K562 (cell line): ENCODE results near the gene CHN1. TPM values are rescaled to one million over a fixed set of nuclear protein-coding genes. Genes with fewer than 3 reads are reported as not detected.

Experiments
- ARID3A ChIP-seq: IDR thresholded peaks from 2 replicates; pipeline ENCODE4 v1.6.1; 2012; ENCODE audit warnings: low read depth, low read length, improper control_type of control experiment, borderline replicate concordance
- ARID4B ChIP-seq: sonication (generic); formaldehyde crosslinking; IDR thresholded peaks from 2 replicates; pipeline ENCODE4 v1.8.0; 2022; ENCODE audit warnings: mild to moderate bottlenecking, missing genetic modification reagents
- BMI1 ChIP-seq: fragments of 150-350 bp; IDR thresholded peaks from 2 replicates; pipeline ENCODE4 v1.6.1; 2014; ENCODE audit warnings: low read length
- COPS2 ChIP-seq: fragments of 450-650 bp; conservative IDR thresholded peaks from 2 replicates; pipeline ENCODE4 v1.6.1; 2016; ENCODE audit warnings: mild to moderate bottlenecking, moderate library complexity
- GMEB1 ChIP-seq: fragments of 250-450 bp; sonication (Bioruptor Pico); IDR thresholded peaks from 2 replicates; pipeline ENCODE4 v1.4.0; 2020; ENCODE audit warnings: mild to moderate bottlenecking
- RHOXF2B ChIP-seq: fragments of 250-450 bp; sonication (Bioruptor Pico); conservative IDR thresholded peaks from 2 replicates; pipeline ENCODE4 v1.5.1; 2021
- SMAD4 ChIP-seq: fragments of 250-450 bp; sonication (Bioruptor Pico); conservative IDR thresholded peaks from 2 replicates; pipeline ENCODE4 v1.8.0; 2021; ENCODE audit warnings: inconsistent platforms, mild to moderate bottlenecking, moderate library complexity
- SMC3 ChIP-seq: conservative IDR thresholded peaks from 2 replicates; pipeline ENCODE4 v1.6.1; 2011; ENCODE audit warnings: low read depth, low read length, improper control_type of control experiment; ENCODE audit not compliant: insufficient read depth
- TEAD4 ChIP-seq, 2 experiments: sonication (generic) in 1 of 2; formaldehyde crosslinking in 1 of 2; IDR thresholded peaks; 2 replicates each; pipeline versions ENCODE4 v1.6.1 to v1.8.0; 2012 to 2022; ENCODE audit warnings: borderline replicate concordance in 1 of 2, inconsistent platforms in 1 of 2, low read length in 1 of 2, mild to moderate bottlenecking in 1 of 2, missing genetic modification reagents in 1 of 2
- ZBTB1 ChIP-seq: sonication (generic); formaldehyde crosslinking; IDR thresholded peaks from 2 replicates; pipeline ENCODE4 v1.8.1; 2023; ENCODE audit warnings: missing genetic modification reagents, low read depth, mild to moderate bottlenecking, borderline replicate concordance
- ZNF780A ChIP-seq: fragments of 250-450 bp; sonication (Bioruptor Pico); IDR thresholded peaks from 2 replicates; pipeline ENCODE4 v1.5.0; 2021; ENCODE audit warnings: mild to moderate bottlenecking
- polyA plus RNA-seq, 8 experiments: library from polyadenylated mRNA; depleted of rRNA in 4 of 8; stranded (reverse) in 5 of 8; unstranded in 3 of 8; fragments of >200 nt; fragmentation: Nextera tagmentation in 2 of 8; fragmentation: Illumina TruSeq in 1 of 8; extraction: Ambion mirVana in 2 of 8; extraction: Trizol in 1 of 8; gene quantifications; 2 replicates each; pipeline versions ENCODE4 v1.2.1 to v1.2.3, GENCODE V29; 2011 to 2014; ENCODE audit warnings: inconsistent platforms in 1 of 8, missing spikeins in 1 of 8
- total RNA-seq, 7 experiments: library from RNA; depleted of rRNA in 6 of 7; stranded (reverse); fragments of >200 nt in 6 of 7; fragmentation: Illumina TruSeq in 2 of 7; extraction: Trizol in 2 of 7; gene quantifications; 2 replicates each; pipeline versions ENCODE4 v1.2.1 to v1.2.3, GENCODE V29; 2011 to 2021; ENCODE audit warnings: low replicate concordance in 1 of 7
- TF ChIP-seq, protein P1 (sequence below): fragments of 450-650 bp; formaldehyde crosslinking; IDR thresholded peaks from 2 replicates; pipeline ENCODE4 v1.4.0; 2020; ENCODE audit warnings: mild to moderate bottlenecking, moderate library complexity
- TF ChIP-seq, protein P2 (sequence below): fragments of 200-800 bp; sonication (Bioruptor generic); IDR thresholded peaks from 2 replicates; pipeline ENCODE4 v1.6.1; 2017; ENCODE audit warnings: missing genetic modification characterization, missing compliant biosample characterization

CHN1 gene
- total and polyA plus RNA-seq, 9 of the 15 experiments (the other 6 are each of a cell fraction or from before 2014, with no cell fraction given), result 0.17 to 2.0 (median 0.87) TPM

- TF ChIP-seq ARID4B (CRISPR knock-in tag) (no peak), TEAD4 (IDR thresholded peaks at IDR 0.05; ENCODE audit: low read length) (no peak), TEAD4 (CRISPR knock-in tag; IDR thresholded peaks at IDR 0.05; ENCODE audit: borderline replicate concordance) (no peak), BMI1 (no peak), SMC3 (peak; percentile 51; the same call in 1 of the 2 replicates), ZNF780A (CRISPR knock-in tag) (no peak), RHOXF2B (no peak), SMAD4 (CRISPR knock-in tag) (no peak), COPS2 (no peak), ARID3A (no peak), GMEB1 (CRISPR knock-in tag) (no peak), ZBTB1 (CRISPR knock-in tag) (no peak)
- TF ChIP-seq, protein P1, sequence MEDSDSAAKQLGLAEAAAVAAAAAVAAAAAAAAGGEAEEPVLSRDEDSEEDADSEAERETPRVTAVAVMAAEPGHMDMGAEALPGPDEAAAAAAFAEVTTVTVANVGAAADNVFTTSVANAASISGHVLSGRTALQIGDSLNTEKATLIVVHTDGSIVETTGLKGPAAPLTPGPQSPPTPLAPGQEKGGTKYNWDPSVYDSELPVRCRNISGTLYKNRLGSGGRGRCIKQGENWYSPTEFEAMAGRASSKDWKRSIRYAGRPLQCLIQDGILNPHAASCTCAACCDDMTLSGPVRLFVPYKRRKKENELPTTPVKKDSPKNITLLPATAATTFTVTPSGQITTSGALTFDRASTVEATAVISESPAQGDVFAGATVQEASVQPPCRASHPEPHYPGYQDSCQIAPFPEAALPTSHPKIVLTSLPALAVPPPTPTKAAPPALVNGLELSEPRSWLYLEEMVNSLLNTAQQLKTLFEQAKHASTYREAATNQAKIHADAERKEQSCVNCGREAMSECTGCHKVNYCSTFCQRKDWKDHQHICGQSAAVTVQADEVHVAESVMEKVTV, result peak; percentile 23; the same call in 1 of the 2 replicates
- TF ChIP-seq, protein P2, sequence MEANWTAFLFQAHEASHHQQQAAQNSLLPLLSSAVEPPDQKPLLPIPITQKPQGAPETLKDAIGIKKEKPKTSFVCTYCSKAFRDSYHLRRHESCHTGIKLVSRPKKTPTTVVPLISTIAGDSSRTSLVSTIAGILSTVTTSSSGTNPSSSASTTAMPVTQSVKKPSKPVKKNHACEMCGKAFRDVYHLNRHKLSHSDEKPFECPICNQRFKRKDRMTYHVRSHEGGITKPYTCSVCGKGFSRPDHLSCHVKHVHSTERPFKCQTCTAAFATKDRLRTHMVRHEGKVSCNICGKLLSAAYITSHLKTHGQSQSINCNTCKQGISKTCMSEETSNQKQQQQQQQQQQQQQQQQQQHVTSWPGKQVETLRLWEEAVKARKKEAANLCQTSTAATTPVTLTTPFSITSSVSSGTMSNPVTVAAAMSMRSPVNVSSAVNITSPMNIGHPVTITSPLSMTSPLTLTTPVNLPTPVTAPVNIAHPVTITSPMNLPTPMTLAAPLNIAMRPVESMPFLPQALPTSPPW (CRISPR knock-in tag), result no peak
Observed at GRCh38 chr2:175030380-175031271, 25.4 kb upstream of the CHN1 start (continued).
